ENCODE results near the gene RASL10B. TPM values are rescaled to one million over a fixed set of nuclear protein-coding genes. Genes with fewer than 3 reads are reported as not detected.

Gene RASL10B
- total RNA-seq, 4 donors from 2014 or later = 28.2 to 54.8 (median 40.3) TPM

GRCh38 chr17:35709874-35710273 is 21.6 kb upstream of the RASL10B start:
- TF ChIP-seq CTCF (IDR thresholded peaks at IDR 0.05; ENCODE audit: low read depth) = no peak

- TF ChIP-seq CTCF (IDR thresholded peaks at IDR 0.05; ENCODE audit: low read depth) = no peak
Measured at GRCh38 chr17:35710950-35711349, 20.5 kb upstream of the RASL10B start.

GRCh38 chr17:35713069-35713728 is 18.2 kb upstream of the RASL10B start:
- TF ChIP-seq CTCF (IDR thresholded peaks at IDR 0.05; ENCODE audit: low read depth) = no peak

- TF ChIP-seq CTCF (IDR thresholded peaks at IDR 0.05; ENCODE audit: low read depth) = no peak
Measured at GRCh38 chr17:35714988-35715387, 16.5 kb upstream of the RASL10B start.

- TF ChIP-seq CTCF (IDR thresholded peaks at IDR 0.05; ENCODE audit: low read depth) = no peak
Measured at GRCh38 chr17:35715416-35715815, 16.0 kb upstream of the RASL10B start.

GRCh38 chr17:35716173-35716572 is 15.3 kb upstream of the RASL10B start:
- TF ChIP-seq CTCF (IDR thresholded peaks at IDR 0.05; ENCODE audit: low read depth) = no peak

GRCh38 chr17:35716897-35717465 is 14.5 kb upstream of the RASL10B start:
- no peak for TF ChIP-seq CTCF (IDR thresholded peaks at IDR 0.05; ENCODE audit: low read depth)
